Dermis blood vessel endothelial cell (primary cell): ENCODE data around the gene ENPP7. TPM values are rescaled to one million over a fixed set of nuclear protein-coding genes. Genes with fewer than 3 reads are reported as not detected.

Experiments
- DNase-seq: peaks from one replicate; pipeline ENCODE4 v3.0.0; 2010
- total RNA-seq: library from RNA; depleted of rRNA; stranded (reverse); fragments of >200 nt; gene quantifications from 2 replicates; pipeline ENCODE4 v1.2.3, GENCODE V29; 2014

ENPP7 gene
- total RNA-seq, 1 donor from 2014 or later, result not detected

- DNase-seq, result no peak
Measured at GRCh38 chr17:79704691-79705090, 26.1 kb upstream of the ENPP7 start.

- DNase-seq, result no peak
Measured at GRCh38 chr17:79705674-79706073, 25.1 kb upstream of the ENPP7 start.

- DNase-seq, result no peak
Measured at GRCh38 chr17:79706931-79707850, 23.6 kb upstream of the ENPP7 start.

- DNase-seq, result peak; percentile 68
Measured at GRCh38 chr17:79707931-79708891, 22.5 kb upstream of the ENPP7 start.

- DNase-seq, result no peak
Measured at GRCh38 chr17:79711715-79712305, 18.9 kb upstream of the ENPP7 start.

GRCh38 chr17:79713391-79713790 lies 17.4 kb upstream of the ENPP7 start:
- DNase-seq, result no peak

- DNase-seq, result no peak
Measured at GRCh38 chr17:79714176-79715097, 16.3 kb upstream of the ENPP7 start.

GRCh38 chr17:79715098-79715942 lies 15.4 kb upstream of the ENPP7 start:
- no peak for DNase-seq

- DNase-seq, result no peak
Measured at GRCh38 chr17:79715943-79716797, 14.6 kb upstream of the ENPP7 start.

- no peak for DNase-seq
Measured at GRCh38 chr17:79720705-79721292, 9.9 kb upstream of the ENPP7 start.

GRCh38 chr17:79721993-79722671 lies 8.6 kb upstream of the ENPP7 start:
- DNase-seq, result peak; percentile 31

GRCh38 chr17:79722787-79723186 lies 8.0 kb upstream of the ENPP7 start:
- DNase-seq, result no peak

- peak; percentile 93 for DNase-seq
Measured at GRCh38 chr17:79728169-79728907, 2.4 kb upstream of the ENPP7 start.

- no peak for DNase-seq
Measured at GRCh38 chr17:79728908-79729471, 1.8 kb upstream of the ENPP7 start.

GRCh38 chr17:79729761-79730160 lies 982 bp upstream of the ENPP7 start:
- no peak for DNase-seq

GRCh38 chr17:79730437-79730768 lies 340 bp upstream of the ENPP7 start:
- DNase-seq, result no peak

GRCh38 chr17:79732254-79732653 lies 1.5 kb downstream of the ENPP7 start:
- DNase-seq, result no peak
